ENCODE results near the gene IRF2BP1.

The IRF2BP1 gene

GRCh38 chr19:45847663-45848062, 38.3 kb downstream of the IRF2BP1 start (continued):
- TF ChIP-seq TSHZ2 (CRISPR knock-in tag; IDR thresholded peaks at IDR 0.05) (no peak), TCF4 (CRISPR knock-in tag; IDR thresholded peaks at IDR 0.05; ENCODE audit: borderline replicate concordance) (no peak), ZNF8 (CRISPR knock-in tag; IDR thresholded peaks at IDR 0.05) (no peak), ZC3H10 (CRISPR knock-in tag; IDR thresholded peaks at IDR 0.05) (no peak), ZFP30 (CRISPR knock-in tag; IDR thresholded peaks at IDR 0.05) (no peak)

- no peak for ATAC-seq
- TF ChIP-seq ZNF70 (CRISPR knock-in tag; IDR thresholded peaks at IDR 0.05) (no peak), ZNF8 (CRISPR knock-in tag; IDR thresholded peaks at IDR 0.05) (no peak), ESRRG (CRISPR knock-in tag; IDR thresholded peaks at IDR 0.05) (no peak), ZFP30 (CRISPR knock-in tag; IDR thresholded peaks at IDR 0.05) (no peak), RARB (CRISPR knock-in tag; IDR thresholded peaks at IDR 0.05) (no peak), CSDC2 (CRISPR knock-in tag; IDR thresholded peaks at IDR 0.05) (no peak), SNAI2 (CRISPR knock-in tag; IDR thresholded peaks at IDR 0.05) (no peak), GLIS3 (CRISPR knock-in tag; IDR thresholded peaks at IDR 0.05) (no peak), ZC3H10 (CRISPR knock-in tag; IDR thresholded peaks at IDR 0.05) (no peak), ARNTL (CRISPR knock-in tag; IDR thresholded peaks at IDR 0.05; ENCODE audit: borderline replicate concordance, low read depth) (no peak), TOX (CRISPR knock-in tag; IDR thresholded peaks at IDR 0.05; ENCODE audit: borderline replicate concordance) (no peak), TSHZ2 (CRISPR knock-in tag; IDR thresholded peaks at IDR 0.05) (no peak), PPARA (CRISPR knock-in tag; IDR thresholded peaks at IDR 0.05; ENCODE audit: borderline replicate concordance) (no peak), ZNF565 (CRISPR knock-in tag; conservative IDR thresholded peaks at IDR 0.05; ENCODE audit: low read depth) (no peak), ISL1 (CRISPR knock-in tag; IDR thresholded peaks at IDR 0.05) (no peak)
Observed at GRCh38 chr19:45842198-45842597, 43.7 kb downstream of the IRF2BP1 start.

- ATAC-seq: no peak
- TF ChIP-seq ZFP3 (CRISPR knock-in tag; IDR thresholded peaks at IDR 0.05): no peak
- TF ChIP-seq ZC3H10 (CRISPR knock-in tag; IDR thresholded peaks at IDR 0.05): no peak
- TF ChIP-seq ESRRG (CRISPR knock-in tag; IDR thresholded peaks at IDR 0.05): no peak
- TF ChIP-seq BACH2 (CRISPR knock-in tag; IDR thresholded peaks at IDR 0.05; ENCODE audit: borderline replicate concordance): no peak
- no peak for TF ChIP-seq ZNF70 (CRISPR knock-in tag; IDR thresholded peaks at IDR 0.05)
- no peak for TF ChIP-seq ISL1 (CRISPR knock-in tag; IDR thresholded peaks at IDR 0.05)
- TF ChIP-seq, protein P1, sequence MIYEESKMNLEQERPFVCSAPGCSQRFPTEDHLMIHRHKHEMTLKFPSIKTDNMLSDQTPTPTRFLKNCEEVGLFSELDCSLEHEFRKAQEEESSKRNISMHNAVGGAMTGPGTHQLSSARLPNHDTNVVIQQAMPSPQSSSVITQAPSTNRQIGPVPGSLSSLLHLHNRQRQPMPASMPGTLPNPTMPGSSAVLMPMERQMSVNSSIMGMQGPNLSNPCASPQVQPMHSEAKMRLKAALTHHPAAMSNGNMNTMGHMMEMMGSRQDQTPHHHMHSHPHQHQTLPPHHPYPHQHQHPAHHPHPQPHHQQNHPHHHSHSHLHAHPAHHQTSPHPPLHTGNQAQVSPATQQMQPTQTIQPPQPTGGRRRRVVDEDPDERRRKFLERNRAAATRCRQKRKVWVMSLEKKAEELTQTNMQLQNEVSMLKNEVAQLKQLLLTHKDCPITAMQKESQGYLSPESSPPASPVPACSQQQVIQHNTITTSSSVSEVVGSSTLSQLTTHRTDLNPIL (CRISPR knock-in tag; IDR thresholded peaks at IDR 0.05; ENCODE audit: low read depth): no peak
- TF ChIP-seq TSHZ2 (CRISPR knock-in tag; IDR thresholded peaks at IDR 0.05): no peak
- TF ChIP-seq GLIS3 (CRISPR knock-in tag; IDR thresholded peaks at IDR 0.05): no peak
- TF ChIP-seq ZFP30 (CRISPR knock-in tag; IDR thresholded peaks at IDR 0.05): no peak
- TF ChIP-seq ARNTL (CRISPR knock-in tag; IDR thresholded peaks at IDR 0.05; ENCODE audit: borderline replicate concordance, low read depth): no peak
- TF ChIP-seq, protein P2, sequence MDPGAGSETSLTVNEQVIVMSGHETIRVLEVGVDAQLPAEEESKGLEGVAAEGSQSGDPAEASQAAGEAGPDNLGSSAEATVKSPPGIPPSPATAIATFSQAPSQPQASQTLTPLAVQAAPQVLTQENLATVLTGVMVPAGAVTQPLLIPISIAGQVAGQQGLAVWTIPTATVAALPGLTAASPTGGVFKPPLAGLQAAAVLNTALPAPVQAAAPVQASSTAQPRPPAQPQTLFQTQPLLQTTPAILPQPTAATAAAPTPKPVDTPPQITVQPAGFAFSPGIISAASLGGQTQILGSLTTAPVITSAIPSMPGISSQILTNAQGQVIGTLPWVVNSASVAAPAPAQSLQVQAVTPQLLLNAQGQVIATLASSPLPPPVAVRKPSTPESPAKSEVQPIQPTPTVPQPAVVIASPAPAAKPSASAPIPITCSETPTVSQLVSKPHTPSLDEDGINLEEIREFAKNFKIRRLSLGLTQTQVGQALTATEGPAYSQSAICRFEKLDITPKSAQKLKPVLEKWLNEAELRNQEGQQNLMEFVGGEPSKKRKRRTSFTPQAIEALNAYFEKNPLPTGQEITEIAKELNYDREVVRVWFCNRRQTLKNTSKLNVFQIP (CRISPR knock-in tag; IDR thresholded peaks at IDR 0.05; ENCODE audit: borderline replicate concordance, low read depth): no peak
Observed at GRCh38 chr19:45834970-45835369, 51.0 kb downstream of the IRF2BP1 start.

All from SK-N-SH treated with all-trans-retinoic acid at 6 μM for 48 hours (cell line).